Thoracic aorta (tissue), 2 donors: Measurements from ENCODE around the gene ASMT. TPM values are rescaled to one million over a fixed set of nuclear protein-coding genes. Genes with fewer than 3 reads are reported as not detected.

Source experiments
- ATAC-seq: fragments of 150-250 bp; one replicate; pipeline ENCODE4 v1.8.0; 2017; ENCODE audit warnings: low read depth; ENCODE audit not compliant: insufficient number of reproducible peaks, low FRiP score
- DNase-seq: peaks from one replicate; pipeline ENCODE4 v3.0.0-alpha.2; 2020; ENCODE audit warnings: low spot score
- H3K27ac ChIP-seq, 2 donors: fragments of 200-600 bp; sonication (generic); 1 replicate in 1 of 2; 2 replicates in 1 of 2; pipeline ENCODE4 v1.5.1; 2016; ENCODE audit warnings: mild to moderate bottlenecking in 2 of 2, moderate library complexity in 2 of 2
- H3K27me3 ChIP-seq: fragments of 200-600 bp; sonication (generic); replicated peaks from 2 replicates; pipeline ENCODE4 v1.6.0; 2016; ENCODE audit warnings: mild to moderate bottlenecking; ENCODE audit not compliant: insufficient read depth
- H3K36me3 ChIP-seq: fragments of 200-600 bp; sonication (generic); one replicate; pipeline ENCODE4 v1.5.1; 2016
- H3K4me1 ChIP-seq, 2 donors: fragments of 200-600 bp; sonication (generic); 1 replicate in 1 of 2; 2 replicates in 1 of 2; pipeline versions ENCODE4 v1.5.1 to v1.6.0; 2016; ENCODE audit warnings: low read depth in 2 of 2, mild to moderate bottlenecking in 1 of 2; ENCODE audit not compliant: control insufficient read depth in 1 of 2
- H3K4me3 ChIP-seq: fragments of 200-600 bp; sonication (generic); 2 replicates; pipeline ENCODE4 v1.5.1; 2016; ENCODE audit warnings: mild to moderate bottlenecking
- H3K9me3 ChIP-seq: fragments of 200-600 bp; sonication (generic); 2 replicates; pipeline ENCODE4 v1.5.1; 2016
- total RNA-seq, 2 donors: library from RNA; depleted of rRNA; stranded (reverse); fragments of >200 nt; gene quantifications; one replicate each; pipeline versions ENCODE4 v1.1.0 to v1.2.3, GENCODE V29; 2016
- TF ChIP-seq, protein P1 (sequence below): fragments of 200-600 bp; sonication (generic); IDR thresholded peaks from one replicate; pipeline ENCODE4 v1.5.1; 2019; ENCODE audit warnings: antibody characterized with exemption

The ASMT gene
- total RNA-seq, 2 donors from 2014 or later = not detected

DNA sequence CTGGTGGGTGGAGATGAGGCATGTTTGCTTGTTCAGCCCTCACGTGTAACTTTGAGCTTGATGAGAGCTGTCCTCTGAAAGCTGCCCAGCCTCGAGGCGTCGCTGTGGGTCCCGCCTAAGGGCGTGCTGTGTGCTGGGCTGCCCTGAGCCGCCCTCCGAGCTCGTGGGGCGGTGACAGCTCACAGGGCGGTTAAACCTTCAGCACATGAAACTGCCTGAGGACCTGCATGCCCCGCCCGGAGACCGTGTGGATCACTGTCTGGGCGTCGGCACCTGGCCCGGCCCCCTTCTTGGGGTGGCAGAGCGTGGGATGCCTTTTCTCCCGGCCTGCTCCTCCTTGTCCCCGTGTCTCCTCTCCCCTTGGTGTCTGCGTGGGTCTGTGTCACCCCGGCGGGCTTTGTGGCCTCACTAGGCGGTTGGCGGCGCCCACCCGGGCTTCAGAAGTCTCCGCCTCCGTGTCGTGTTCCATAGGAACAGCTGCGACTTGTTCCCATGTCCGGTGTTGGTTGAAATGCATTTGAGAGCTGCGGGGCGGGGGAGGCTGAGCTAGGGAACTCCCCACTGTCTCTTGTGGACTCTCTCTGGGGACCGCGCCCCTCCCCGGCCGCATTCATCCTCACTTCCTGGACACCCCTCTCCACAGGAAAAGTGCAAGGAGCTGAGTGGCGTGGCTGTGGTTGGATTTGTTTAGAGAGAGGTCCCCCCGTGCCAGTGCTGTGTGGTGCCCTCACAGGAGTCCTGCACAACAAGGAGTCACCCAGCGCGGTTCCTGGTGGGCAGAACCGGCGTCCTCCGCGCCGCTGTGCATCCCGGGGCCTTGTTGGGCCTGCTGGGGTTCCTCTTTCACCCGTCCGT is 16.6 kb upstream of the ASMT start:
- no peaks in the 10 kb centered on the region for H3K27me3 ChIP-seq
- TF ChIP-seq, protein P1, sequence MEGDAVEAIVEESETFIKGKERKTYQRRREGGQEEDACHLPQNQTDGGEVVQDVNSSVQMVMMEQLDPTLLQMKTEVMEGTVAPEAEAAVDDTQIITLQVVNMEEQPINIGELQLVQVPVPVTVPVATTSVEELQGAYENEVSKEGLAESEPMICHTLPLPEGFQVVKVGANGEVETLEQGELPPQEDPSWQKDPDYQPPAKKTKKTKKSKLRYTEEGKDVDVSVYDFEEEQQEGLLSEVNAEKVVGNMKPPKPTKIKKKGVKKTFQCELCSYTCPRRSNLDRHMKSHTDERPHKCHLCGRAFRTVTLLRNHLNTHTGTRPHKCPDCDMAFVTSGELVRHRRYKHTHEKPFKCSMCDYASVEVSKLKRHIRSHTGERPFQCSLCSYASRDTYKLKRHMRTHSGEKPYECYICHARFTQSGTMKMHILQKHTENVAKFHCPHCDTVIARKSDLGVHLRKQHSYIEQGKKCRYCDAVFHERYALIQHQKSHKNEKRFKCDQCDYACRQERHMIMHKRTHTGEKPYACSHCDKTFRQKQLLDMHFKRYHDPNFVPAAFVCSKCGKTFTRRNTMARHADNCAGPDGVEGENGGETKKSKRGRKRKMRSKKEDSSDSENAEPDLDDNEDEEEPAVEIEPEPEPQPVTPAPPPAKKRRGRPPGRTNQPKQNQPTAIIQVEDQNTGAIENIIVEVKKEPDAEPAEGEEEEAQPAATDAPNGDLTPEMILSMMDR = no peak
- H3K4me1 ChIP-seq = peaks cover 2 to 5% of the 10 kb centered on the region in 2 donors
- no peak overlapping the region for H3K4me3 ChIP-seq
- H3K9me3 ChIP-seq = no peaks in the 10 kb centered on the region
- no peak for DNase-seq
- peaks cover 87% of the 10 kb centered on the region for H3K36me3 ChIP-seq
- ATAC-seq = no peak
- no peak overlapping the region for H3K27ac ChIP-seq

DNA sequence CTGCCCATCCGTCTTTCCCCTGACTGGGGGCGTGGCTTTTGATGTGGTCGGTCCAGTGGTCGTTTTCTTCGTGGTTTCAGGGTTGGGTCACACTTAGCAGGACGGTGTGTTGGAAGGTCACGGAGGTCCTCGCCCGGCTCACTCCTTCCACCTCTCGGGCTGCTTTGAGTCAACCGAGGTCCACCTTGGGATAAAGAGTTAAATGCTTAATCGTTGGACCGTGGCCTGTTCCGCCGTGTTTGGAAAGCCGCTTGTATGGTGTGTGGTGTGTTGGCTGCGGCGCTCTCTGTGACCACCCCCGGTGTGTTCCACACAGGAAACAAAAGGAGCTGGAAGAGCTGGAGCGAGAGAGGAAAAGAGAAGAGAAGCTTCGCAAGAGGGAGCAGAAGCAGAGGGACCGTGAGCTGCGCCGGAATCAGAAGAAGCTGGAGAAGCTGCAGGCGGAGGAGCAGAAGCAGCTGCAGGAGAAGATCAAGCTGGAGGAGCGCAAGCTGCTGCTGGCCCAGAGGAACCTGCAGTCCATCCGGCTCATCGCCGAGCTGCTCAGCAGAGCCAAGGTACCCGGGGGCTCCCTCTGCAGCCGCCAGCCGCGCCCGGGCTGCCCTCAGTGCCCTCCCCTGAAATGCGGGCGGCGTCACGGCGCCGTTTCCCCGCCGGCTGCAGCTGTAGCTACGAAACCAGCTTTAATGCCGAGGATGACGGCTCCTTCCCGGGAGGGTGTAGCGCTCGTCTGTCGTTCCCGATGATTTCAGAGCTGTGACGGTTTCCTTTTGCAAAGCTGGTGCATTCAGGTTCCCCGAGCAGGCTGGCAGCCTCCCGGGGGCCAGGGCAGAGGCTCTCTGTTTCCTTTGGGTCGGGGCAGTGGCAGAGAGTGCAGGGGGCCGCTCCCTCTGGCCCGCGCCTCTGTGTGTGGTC is 15.7 kb upstream of the ASMT start:
- TF ChIP-seq, protein P1 = no peak
- Histone ChIP-seq H3K36me3 (peaks cover 79% of the 10 kb centered on the region), H3K9me3 (no peaks in the 10 kb centered on the region), H3K27ac (no peak overlapping the region), H3K27me3 (no peaks in the 10 kb centered on the region), H3K4me3 (no peak overlapping the region), H3K4me1 (no peaks in the 10 kb centered on the region)
- ATAC-seq (no peak), DNase-seq (no peak)

DNA sequence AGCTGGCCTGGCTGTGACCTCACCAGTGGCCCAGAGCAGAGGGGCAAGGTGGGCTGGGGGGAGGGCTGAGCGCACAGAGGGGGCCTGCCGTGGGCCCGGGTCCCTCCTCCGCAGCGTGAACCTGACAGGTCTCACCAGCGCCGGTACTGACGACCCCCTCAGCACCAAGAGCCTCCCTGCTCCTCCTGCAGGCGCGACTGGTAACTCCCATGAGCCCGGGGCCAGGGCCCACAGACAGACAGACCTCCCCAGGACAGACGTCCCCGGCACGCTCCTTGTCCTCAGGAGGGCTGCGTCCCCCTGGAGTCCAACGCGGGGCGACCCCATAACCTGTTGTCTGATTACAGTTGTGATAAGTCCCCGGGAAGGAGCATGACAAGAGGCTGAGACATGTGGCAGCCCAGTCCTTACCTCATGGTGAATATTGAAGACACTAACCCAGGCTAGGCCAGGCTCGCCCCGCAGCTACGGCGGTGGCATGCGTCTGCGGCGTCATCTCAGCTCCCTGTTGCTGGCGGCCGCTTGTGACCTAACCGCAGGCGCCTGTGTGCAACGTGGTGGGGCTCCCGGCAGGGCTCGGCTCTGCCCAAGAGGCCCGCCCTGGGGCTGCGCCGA is 15.0 kb upstream of the ASMT start:
- no peak overlapping the region for H3K4me3 ChIP-seq
- no peaks in the 10 kb centered on the region for H3K4me1 ChIP-seq
- no peaks in the 10 kb centered on the region for H3K9me3 ChIP-seq
- TF ChIP-seq, protein P1 = no peak
- H3K27me3 ChIP-seq = no peaks in the 10 kb centered on the region
- DNase-seq (no peak), ATAC-seq (no peak)
- no peak overlapping the region for H3K27ac ChIP-seq
- H3K36me3 ChIP-seq = peaks cover 73% of the 10 kb centered on the region

DNA sequence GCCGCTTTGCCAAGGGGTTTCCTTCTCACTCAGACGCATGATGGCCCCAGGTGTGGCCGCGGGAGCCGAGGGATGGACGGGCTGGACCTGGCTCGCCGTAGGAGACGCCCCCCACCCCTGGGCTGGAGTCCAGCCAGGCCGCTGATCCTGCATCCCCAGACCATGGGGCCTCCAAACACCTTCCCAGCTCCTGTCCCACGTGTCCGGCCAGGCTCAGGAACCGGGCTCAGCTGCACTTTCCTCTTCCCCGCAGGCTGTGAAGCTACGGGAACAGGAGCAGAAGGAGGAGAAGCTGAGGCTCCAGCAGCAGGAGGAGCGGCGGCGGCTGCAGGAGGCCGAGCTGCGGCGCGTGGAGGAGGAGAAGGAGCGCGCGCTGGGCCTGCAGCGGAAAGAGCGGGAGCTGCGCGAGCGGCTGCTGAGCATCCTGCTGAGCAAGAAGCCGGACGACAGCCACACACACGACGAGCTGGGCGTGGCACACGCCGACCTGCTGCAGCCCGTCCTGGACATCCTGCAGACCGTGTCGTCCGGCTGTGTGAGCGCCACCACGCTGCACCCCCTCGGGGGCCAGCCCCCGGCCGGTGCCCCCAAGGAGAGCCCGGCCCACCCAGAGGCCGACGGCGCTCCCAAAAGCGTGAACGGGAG is 14.3 kb upstream of the ASMT start:
- ATAC-seq = no peak
- DNase-seq = no peak
- TF ChIP-seq, protein P1 = no peak
- Histone ChIP-seq H3K4me1 (no peaks in the 10 kb centered on the region), H3K27ac (no peak overlapping the region), H3K36me3 (peaks cover 67% of the 10 kb centered on the region), H3K9me3 (no peaks in the 10 kb centered on the region), H3K4me3 (no peak overlapping the region), H3K27me3 (no peaks in the 10 kb centered on the region)
